Type B pancreatic cell (in vitro differentiated cells): ENCODE results near the gene WDTC1. TPM values are rescaled to one million over a fixed set of nuclear protein-coding genes. Genes with fewer than 3 reads are reported as not detected.
A peak's percentile ranks its signal among the peaks of the same experiment; 100 is the strongest.

Experiments used
- DNase-seq: peaks from one replicate; pipeline ENCODE4 v3.0.0; 2021; ENCODE audit warnings: mixed read lengths; ENCODE audit not compliant: unreplicated experiment; ENCODE audit errors: extremely low spot score
- H3K27ac Mint-ChIP-seq: 2 replicates; pipeline ENCODE4 v1.8.0; 2021; ENCODE audit warnings: mild to moderate bottlenecking, mixed read lengths
- H3K27me3 Mint-ChIP-seq: 2 replicates; pipeline ENCODE4 v1.8.0; 2021; ENCODE audit warnings: mixed read lengths
- H3K36me3 Mint-ChIP-seq: 2 replicates; pipeline ENCODE4 v1.8.0; 2021; ENCODE audit warnings: mixed read lengths
- H3K4me1 Mint-ChIP-seq: one replicate; pipeline ENCODE4 v1.8.0; 2021; ENCODE audit warnings: mixed read lengths; ENCODE audit not compliant: unreplicated experiment
- H3K4me3 Mint-ChIP-seq: 2 replicates; pipeline ENCODE4 v1.8.0; 2021; ENCODE audit warnings: mild to moderate bottlenecking, mixed read lengths
- H3K9me3 Mint-ChIP-seq: 2 replicates; pipeline ENCODE4 v1.8.0; 2021; ENCODE audit warnings: mixed read lengths
- CTCF ChIP-seq: fragments of 200-600 bp; sonication (generic); conservative IDR thresholded peaks from 2 replicates; pipeline ENCODE4 v1.5.0; 2021; ENCODE audit warnings: antibody characterized with exemption, mild to moderate bottlenecking
- total RNA-seq: library from RNA; stranded (reverse); gene quantifications from 2 replicates; pipeline ENCODE4 v1.2.1, GENCODE V29; 2021; ENCODE audit warnings: low replicate concordance

Gene WDTC1
- total RNA-seq, 1 donor from 2014 or later: 33.7 TPM

GRCh38 chr1:27357281-27358037, 123.0 kb downstream of the WDTC1 start:
- no peak overlapping the region for H3K4me3 Mint-ChIP-seq
- TF ChIP-seq CTCF: peak; percentile 99
- H3K36me3 Mint-ChIP-seq: peaks cover 8% of the 10 kb centered on the region
- DNase-seq: peak; percentile 84
- peaks cover 10% of the 10 kb centered on the region for H3K4me1 Mint-ChIP-seq
- no peaks in the 10 kb centered on the region for H3K9me3 Mint-ChIP-seq
- H3K27me3 Mint-ChIP-seq: peaks cover 20% of the 10 kb centered on the region
- peak overlapping the region; percentile 70 for H3K27ac Mint-ChIP-seq

Other genes with a start within 250 kb of the WDTC1 start
- gene TRNP1, start 240.9 kb upstream of the WDTC1 start, total RNA-seq: 39.2 and 52.3 TPM in 2 replicates
- 9.3 and 10.4 TPM in 2 replicates for gene TENT5B, start 221.8 kb upstream of the WDTC1 start, total RNA-seq
- 28.8 and 41.9 TPM in 2 replicates for gene SLC9A1, start 79.5 kb upstream of the WDTC1 start, total RNA-seq
- gene TMEM222, start 87.5 kb downstream of the WDTC1 start, total RNA-seq: 38.6 and 40.1 TPM in 2 replicates
- 37.2 and 105 TPM in 2 replicates for gene SYTL1, start 107.4 kb downstream of the WDTC1 start, total RNA-seq
- gene MAP3K6, start 132.3 kb downstream of the WDTC1 start, total RNA-seq: 15.6 and 39.9 TPM in 2 replicates
- gene FCN3, start 140.2 kb downstream of the WDTC1 start, total RNA-seq: not detected in 2 replicates
- 0.41 and 0.76 TPM in 2 replicates for gene CD164L2, start 148.7 kb downstream of the WDTC1 start, total RNA-seq
- gene GPR3, start 158.0 kb downstream of the WDTC1 start, total RNA-seq: 1.3 and 1.9 TPM in 2 replicates